ENCODE data around the gene ATAT1.

The ATAT1 gene

DNA sequence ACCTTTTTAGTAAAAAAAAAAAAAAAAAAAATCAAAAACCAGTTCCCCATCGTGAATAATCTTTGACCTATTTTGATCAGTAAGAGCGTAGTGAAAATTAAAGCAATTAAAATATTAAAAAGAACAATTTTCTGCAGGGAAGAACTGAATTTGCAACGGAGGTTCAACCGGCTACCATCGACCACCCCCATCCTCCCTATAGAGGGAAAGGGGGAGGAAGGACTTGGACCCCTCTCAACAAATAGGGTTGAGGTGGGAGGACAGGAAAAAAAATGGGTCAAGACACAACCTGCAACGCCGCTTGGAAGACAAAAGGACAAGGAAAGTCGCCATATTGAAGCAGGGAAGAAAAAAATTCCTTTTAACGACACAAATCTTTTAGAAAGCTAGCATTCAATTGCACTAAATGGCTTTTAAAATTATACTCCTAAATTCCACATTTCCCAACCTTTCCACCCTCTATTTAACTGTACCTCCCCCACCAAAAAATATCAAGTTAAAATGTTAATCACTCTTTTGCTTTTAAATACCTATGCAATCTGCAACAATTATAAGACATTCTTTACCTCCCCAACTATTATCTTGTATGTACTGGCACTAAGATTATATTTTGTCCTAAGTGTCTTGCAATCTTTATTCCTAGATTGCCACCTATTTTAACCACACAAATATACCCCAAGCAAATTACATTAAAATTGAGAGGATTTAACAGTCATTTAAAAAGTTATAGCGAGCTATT lies 11.3 kb upstream of the ATAT1 start:
- Histone ChIP-seq H4K20me1 (peaks cover 5 to 44% (median 44%) of the 10 kb centered on the region in 11 experiments), H3K27ac (peak overlapping the region; percentile 96 to 99 (median 98)), H3K4me3 (peak overlapping the region; percentile 71 to 92 (median 84)), H3K4me1 (peaks cover 51 to 58% (median 54%) of the 10 kb centered on the region in 10 experiments), H3K9me3 (replicated peaks in 1 of 11) (no peaks in the 10 kb centered on the region; a peak in 1 of 22 replicates), H3K9ac (peak overlapping the region; percentile 97 to 99 (median 99)), H3K36me3 (peaks cover 29 to 70% (median 55%) of the 10 kb centered on the region in 11 experiments), H3K4me2 (peak overlapping the region; percentile 87 to 98 (median 94)), H3K27me3 (no peaks in the 10 kb centered on the region)
- no peak for TF ChIP-seq Cebpa-rat (IDR thresholded peaks at IDR 0.05)

DNA sequence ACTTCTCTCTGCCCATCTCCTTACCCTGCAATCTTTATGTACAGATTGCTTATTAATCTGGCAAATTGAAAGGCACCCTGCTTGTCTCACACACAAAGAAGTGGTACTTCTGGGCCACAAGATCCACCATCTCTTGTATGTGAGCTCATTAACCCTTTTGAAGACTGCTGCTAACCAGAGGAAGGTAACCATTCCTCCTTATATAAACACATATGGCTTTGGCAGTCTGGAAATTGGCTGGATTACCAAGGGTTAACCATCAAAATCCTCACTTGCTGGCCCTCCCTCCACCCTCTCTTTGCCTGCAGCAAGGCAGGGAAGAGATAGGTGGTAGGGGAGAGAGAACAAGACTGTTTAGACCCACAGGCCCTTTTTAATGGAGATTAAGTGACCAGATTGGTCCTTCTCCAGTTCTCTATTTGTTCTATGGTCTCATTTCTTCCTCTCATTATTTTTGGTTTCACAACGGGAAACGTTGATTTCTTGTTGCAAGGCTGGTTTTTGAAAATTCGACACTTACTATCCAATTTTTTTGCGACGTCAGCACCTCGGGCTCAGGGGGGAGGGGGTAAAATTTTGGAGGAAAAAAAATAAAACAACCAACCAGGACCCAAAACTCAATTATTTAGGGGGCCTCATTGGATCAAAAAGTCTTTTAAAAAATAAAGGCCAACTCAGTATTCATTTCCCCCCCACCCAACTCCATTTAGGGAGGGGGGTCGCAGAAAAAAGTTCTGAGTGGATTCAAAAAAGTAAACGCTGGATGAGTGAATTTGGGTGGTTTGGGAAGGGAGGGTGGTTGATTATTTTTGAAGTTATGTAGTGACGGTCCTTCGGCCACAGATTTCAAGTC lies 10.5 kb upstream of the ATAT1 start:
- H3K27ac ChIP-seq = peak overlapping the region; percentile 96 to 99 (median 98)
- TF ChIP-seq Cebpa-rat (IDR thresholded peaks at IDR 0.05) = no peak
- peak overlapping the region; percentile 97 to 99 (median 99) for H3K9ac ChIP-seq
- H3K9me3 ChIP-seq (replicated peaks in 1 of 11) = no peaks in the 10 kb centered on the region; a peak in 1 of 22 replicates
- H3K36me3 ChIP-seq = peaks cover 32 to 70% (median 56%) of the 10 kb centered on the region in 11 experiments
- peak overlapping the region; percentile 87 to 98 (median 94) for H3K4me2 ChIP-seq
- H4K20me1 ChIP-seq = peaks cover 5 to 36% (median 36%) of the 10 kb centered on the region in 11 experiments
- peaks cover 44 to 50% (median 46%) of the 10 kb centered on the region in 10 experiments for H3K4me1 ChIP-seq
- H3K27me3 ChIP-seq = no peaks in the 10 kb centered on the region
- H3K4me3 ChIP-seq = peak overlapping the region; percentile 71 to 92 (median 84)

DNA sequence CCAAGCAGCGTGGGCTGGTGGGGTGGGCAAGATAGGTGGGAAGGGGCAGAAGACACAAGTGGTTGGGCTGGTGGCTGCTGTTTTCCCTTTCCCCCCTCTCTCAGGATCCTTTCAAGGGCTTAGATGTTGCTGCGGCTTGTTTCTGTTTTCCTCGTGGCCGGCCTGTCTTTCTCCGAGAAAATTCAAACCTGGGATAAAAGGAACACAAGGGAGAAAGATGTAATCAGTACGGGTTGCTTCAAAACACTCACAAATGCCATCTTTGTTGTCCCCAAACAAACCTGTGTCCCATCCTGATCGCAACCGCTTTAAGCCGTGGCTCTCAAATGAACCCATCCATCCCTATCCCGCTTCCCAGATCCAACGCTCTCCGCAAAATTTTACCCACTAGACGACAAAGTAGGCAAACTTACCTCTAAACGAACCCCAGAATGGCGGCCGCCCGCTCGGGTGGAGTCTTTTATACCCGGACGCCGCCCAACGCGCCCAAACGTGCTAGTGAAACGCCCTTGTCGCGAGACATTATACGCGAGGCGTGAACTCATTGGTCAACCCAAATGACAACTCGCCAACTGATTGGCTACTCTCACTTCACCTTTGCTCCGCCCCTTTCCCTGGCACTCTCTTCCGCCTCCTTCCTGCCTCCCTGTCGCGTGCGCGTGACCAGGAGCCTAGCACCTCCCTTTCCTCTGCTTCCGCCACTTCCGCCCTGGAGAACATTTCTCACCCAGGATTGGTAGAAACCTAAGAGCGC lies 9.7 kb upstream of the ATAT1 start, which contains the start of gene PPP1R10:
TSS of gene PPP1R10 (minus strand) at position 433 of the 754 bp plus-strand sequence. CDS start 7,299 bp downstream, outside the sequence.
- Histone ChIP-seq H3K9ac (peak within 1 kb of the TSS; percentile 97 to 99 (median 99)), H3K36me3 (peaks cover 40 to 70% (median 57%) of the 10 kb centered on the region in 11 experiments), H3K4me1 (peaks cover 37 to 42% (median 39%) of the 10 kb centered on the region in 10 experiments), H3K27me3 (no peaks in the 10 kb centered on the region), H3K27ac (peak within 1 kb of the TSS; percentile 96 to 99 (median 98)), H3K9me3 (replicated peaks in 1 of 11) (no peaks in the 10 kb centered on the region; a peak in 1 of 22 replicates), H3K4me3 (peak within 1 kb of the TSS; percentile 71 to 92 (median 84)), H4K20me1 (peaks cover 5 to 28% (median 28%) of the 10 kb centered on the region in 11 experiments), H3K4me2 (peak within 1 kb of the TSS; percentile 87 to 99 (median 96))
- TF ChIP-seq Cebpa-rat (IDR thresholded peaks at IDR 0.05) = no peak

DNA sequence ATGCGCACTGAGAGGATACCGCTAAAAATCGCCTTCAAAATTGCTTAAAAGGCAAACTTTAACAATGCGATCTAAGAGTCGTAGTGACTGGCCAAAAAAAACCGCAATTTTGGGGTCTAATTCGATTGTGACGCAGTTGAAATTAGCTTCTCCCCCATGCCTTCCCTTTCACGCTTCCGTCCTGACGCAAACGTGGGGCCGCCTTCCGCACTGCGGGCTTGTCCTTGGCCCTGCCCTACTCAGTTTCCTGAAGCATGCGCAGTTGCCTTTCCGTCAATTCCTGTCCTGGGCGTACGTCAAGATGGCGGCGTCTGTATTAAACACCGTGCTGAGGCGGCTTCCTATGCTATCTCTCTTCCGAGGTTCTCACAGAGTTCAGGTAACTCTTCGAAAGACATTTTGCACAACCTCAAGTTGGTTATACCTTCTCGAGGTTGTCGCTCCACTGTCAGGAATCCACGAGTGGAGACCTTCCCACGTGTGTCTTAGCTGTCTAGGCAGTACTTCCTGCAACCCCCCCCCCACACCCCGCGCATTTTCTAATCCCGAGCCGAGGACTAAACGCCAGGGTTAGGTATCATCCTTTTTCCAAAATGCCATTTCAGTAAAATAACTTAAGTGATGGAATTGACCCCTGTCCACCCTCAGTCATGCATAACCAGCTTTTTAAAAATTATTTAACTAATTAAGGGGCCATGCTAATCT lies 9.0 kb upstream of the ATAT1 start, which contains the start of gene MRPS18B:
TSS of gene MRPS18B (plus strand) at position 276 of the 705 bp plus-strand sequence. CDS start at position 302, 26 bp downstream.
- H4K20me1 ChIP-seq = peaks cover 5 to 21% (median 21%) of the 10 kb centered on the region in 11 experiments
- no peak for TF ChIP-seq Cebpa-rat (IDR thresholded peaks at IDR 0.05)
- peak within 1 kb of the TSS; percentile 96 to 99 (median 98) for H3K27ac ChIP-seq
- peak within 1 kb of the TSS; percentile 87 to 99 (median 96) for H3K4me2 ChIP-seq
- H3K9ac ChIP-seq = peak within 1 kb of the TSS; percentile 97 to 99 (median 99)
- no peaks in the 10 kb centered on the region; a peak in 1 of 22 replicates for H3K9me3 ChIP-seq (replicated peaks in 1 of 11)
- H3K27me3 ChIP-seq = no peaks in the 10 kb centered on the region
- peaks cover 30 to 35% (median 33%) of the 10 kb centered on the region in 10 experiments for H3K4me1 ChIP-seq
- H3K36me3 ChIP-seq = peaks cover 47 to 73% (median 60%) of the 10 kb centered on the region in 11 experiments
- peak within 1 kb of the TSS; percentile 71 to 92 (median 84) for H3K4me3 ChIP-seq

DNA sequence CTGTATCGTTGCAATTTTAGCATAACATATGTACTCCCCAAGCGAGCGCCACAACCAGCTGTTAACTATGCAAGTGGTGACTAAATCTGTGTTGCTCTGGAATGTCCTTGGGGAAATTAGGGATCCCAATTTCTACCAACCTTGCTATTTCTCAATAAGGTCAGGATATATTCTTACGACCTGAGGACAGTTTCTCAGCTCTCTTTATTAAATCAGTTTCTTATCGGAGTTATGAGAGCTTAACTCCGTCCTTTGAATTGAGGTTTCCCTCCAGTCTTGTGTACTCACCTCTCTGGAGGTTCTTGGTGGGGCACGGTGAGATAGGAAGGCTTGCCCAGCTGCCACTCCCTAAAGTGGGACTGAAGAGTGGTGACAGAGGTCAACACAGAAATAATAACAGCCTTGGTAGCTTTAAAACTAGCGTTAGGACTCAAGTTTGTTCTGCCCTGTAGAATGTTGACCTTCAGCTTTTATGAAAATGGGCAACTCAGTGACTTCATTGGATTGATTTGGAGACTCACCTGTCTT lies 8.3 kb upstream of the ATAT1 start:
- no peak for TF ChIP-seq Cebpa-rat (IDR thresholded peaks at IDR 0.05)
- H3K4me3 ChIP-seq = peak overlapping the region; percentile 65 to 92 (median 74)
- peak overlapping the region; percentile 96 to 99 (median 98) for H3K27ac ChIP-seq
- H4K20me1 ChIP-seq = peaks cover 5 to 15% (median 14%) of the 10 kb centered on the region in 11 experiments; a peak in 21 of 22 replicates
- peak overlapping the region; percentile 82 to 99 (median 94) for H3K4me2 ChIP-seq
- H3K4me1 ChIP-seq = peaks cover 23 to 29% (median 27%) of the 10 kb centered on the region in 10 experiments
- H3K27me3 ChIP-seq = no peaks in the 10 kb centered on the region
- H3K36me3 ChIP-seq = peaks cover 54 to 73% (median 64%) of the 10 kb centered on the region in 11 experiments
- H3K9ac ChIP-seq = peak overlapping the region; percentile 97 to 99 (median 99)
- H3K9me3 ChIP-seq (replicated peaks in 1 of 11) = no peaks in the 10 kb centered on the region; a peak in 1 of 22 replicates

DNA sequence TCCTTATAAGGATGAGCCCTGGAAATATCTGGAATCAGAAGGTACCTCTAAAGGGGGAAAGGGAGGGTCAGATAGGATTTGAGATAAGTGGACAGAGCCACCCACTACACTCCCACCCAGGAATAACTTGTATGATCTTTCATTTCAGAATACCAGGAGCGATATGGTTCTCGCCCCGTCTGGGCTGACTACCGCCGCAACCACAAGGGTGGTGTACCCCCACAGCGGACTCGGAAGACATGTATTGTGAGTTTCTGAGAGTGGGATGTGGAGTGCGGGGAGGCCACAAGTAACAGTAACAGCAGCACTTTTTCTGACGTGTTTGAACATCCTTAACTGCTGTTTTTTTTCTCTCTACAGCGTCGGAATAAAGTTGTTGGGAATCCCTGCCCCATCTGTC lies 7.1 kb upstream of the ATAT1 start:
- no peak overlapping the region for H3K4me3 ChIP-seq
- peaks cover 63 to 73% (median 66%) of the 10 kb centered on the region in 11 experiments for H3K36me3 ChIP-seq
- no peak for TF ChIP-seq Cebpa-rat (IDR thresholded peaks at IDR 0.05)
- H3K27ac ChIP-seq = peak overlapping the region in 2 of 11 experiments; percentile 13 to 98; a peak in 3 of 22 replicates
- peak overlapping the region in 9 of 11 experiments; percentile 31 to 99 (median 99); a peak in 12 of 22 replicates for H3K9ac ChIP-seq
- H3K4me2 ChIP-seq = peak overlapping the region in 8 of 11 experiments; percentile 87 to 99 (median 94); a peak in 8 of 22 replicates
- H3K4me1 ChIP-seq = peaks cover 11 to 17% (median 14%) of the 10 kb centered on the region in 10 experiments
- peaks cover 1 to 2% (median 2%) of the 10 kb centered on the region in 11 experiments; a peak in 20 of 22 replicates for H4K20me1 ChIP-seq
- no peaks in the 10 kb centered on the region; a peak in 1 of 22 replicates for H3K9me3 ChIP-seq (replicated peaks in 1 of 11)
- no peaks in the 10 kb centered on the region for H3K27me3 ChIP-seq

DNA sequence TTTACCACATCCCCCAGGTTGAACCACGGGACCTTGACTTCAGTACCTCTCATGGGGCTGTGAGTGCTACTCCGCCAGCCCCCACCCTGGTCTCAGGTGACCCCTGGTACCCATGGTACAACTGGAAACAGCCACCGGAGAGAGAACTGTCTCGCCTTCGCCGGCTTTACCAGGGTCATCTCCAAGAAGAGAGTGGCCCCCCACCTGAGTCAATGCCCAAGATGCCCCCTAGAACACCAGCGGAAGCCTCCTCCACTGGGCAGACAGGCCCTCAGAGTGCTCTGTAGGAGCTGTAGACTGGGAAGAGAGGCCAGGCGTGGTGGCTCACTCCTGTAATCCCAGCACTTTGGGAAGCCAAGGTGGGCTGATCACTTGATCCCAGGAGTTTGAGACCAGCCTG lies 1.2 kb upstream of the ATAT1 start:
- no peaks in the 10 kb centered on the region; a peak in 1 of 22 replicates for H4K20me1 ChIP-seq
- peak overlapping the region in 1 of 11 experiments; percentile 84; a peak in 1 of 22 replicates for H3K27ac ChIP-seq
- no peaks in the 10 kb centered on the region for H3K9me3 ChIP-seq (replicated peaks in 1 of 11)
- H3K4me1 ChIP-seq = peaks cover 20 to 37% (median 27%) of the 10 kb centered on the region in 10 experiments
- H3K9ac ChIP-seq = peak overlapping the region in 8 of 11 experiments; percentile 1 to 92 (median 87); a peak in 5 of 22 replicates
- H3K27me3 ChIP-seq = no peaks in the 10 kb centered on the region
- peak overlapping the region in 3 of 11 experiments; percentile 94 to 97 (median 97); a peak in 4 of 22 replicates for H3K4me2 ChIP-seq
- H3K4me3 ChIP-seq = no peak overlapping the region
- H3K36me3 ChIP-seq = peaks cover 79 to 89% (median 85%) of the 10 kb centered on the region in 11 experiments
- no peak for TF ChIP-seq Cebpa-rat (IDR thresholded peaks at IDR 0.05)

All from BLaER1 treated with 17β-estradiol and CSF1 and Interleukin-3, amounts not matched to agents 10 nM and 100 nM (cell line).